Activated B cell treated with CpG ODN at 0.5 μM for 24 hours (primary cell): ENCODE data around the gene TNK1. TPM values are rescaled to one million over a fixed set of nuclear protein-coding genes. Genes with fewer than 3 reads are reported as not detected.

Experiments used
- ATAC-seq: fragments of 200-7000 bp; cut with Tn5 transposase; one replicate; pipeline ENCODE4 v1.10.0; 2021; ENCODE audit warnings: low read depth, mild to moderate bottlenecking, moderate library complexity
- CTCF ChIA-PET: fragments of 350-600 bp; sonication (Branson Sonifier 250); formaldehyde crosslinking; loops from one replicate; lab custom pipeline; 2021; ENCODE audit warnings: antibody characterized with exemption; lab: Charles Lee
- POLR2A ChIA-PET: fragments of 350-600 bp; sonication (Branson Sonifier 250); formaldehyde crosslinking; loops from one replicate; lab custom pipeline; 2021; ENCODE audit warnings: antibody characterized with exemption; lab: Charles Lee
- DNase-seq: peaks from one replicate; pipeline ENCODE4 v3.0.0; 2022
- H3K27ac Mint-ChIP-seq: one replicate; pipeline ENCODE4 v1.8.0; 2020; ENCODE audit warnings: mixed read lengths
- H3K27me3 Mint-ChIP-seq: one replicate; pipeline ENCODE4 v1.8.0; 2021; ENCODE audit warnings: mixed read lengths
- H3K36me3 Mint-ChIP-seq: one replicate; pipeline ENCODE4 v1.8.0; 2021; ENCODE audit warnings: low read depth, mixed read lengths
- H3K4me1 Mint-ChIP-seq: one replicate; pipeline ENCODE4 v1.8.0; 2021; ENCODE audit warnings: mixed read lengths
- H3K4me3 Mint-ChIP-seq: one replicate; pipeline ENCODE4 v1.8.0; 2020; ENCODE audit warnings: mild to moderate bottlenecking, mixed read lengths
- H3K9me3 Mint-ChIP-seq: one replicate; pipeline ENCODE4 v1.8.0; 2020; ENCODE audit warnings: mixed read lengths
- intact Hi-C: fragments of 100-400 bp; cut with micrococcal nuclease; formaldehyde crosslinking; loops from one replicate; pipeline ENCODE4 v1.15.1; 2024
- total RNA-seq: library from RNA; stranded (reverse); gene quantifications from 2 replicates; pipeline ENCODE4 v1.2.3, GENCODE V29; 2022
- TF ChIP-seq, protein P1 (sequence below): fragments of 200-600 bp; IDR thresholded peaks from one replicate; pipeline ENCODE4 v1.8.0; 2022; ENCODE audit warnings: antibody characterized with exemption, mild to moderate bottlenecking

TNK1 gene
- total RNA-seq, 1 donor from 2014 or later = 5.8 TPM

DNA sequence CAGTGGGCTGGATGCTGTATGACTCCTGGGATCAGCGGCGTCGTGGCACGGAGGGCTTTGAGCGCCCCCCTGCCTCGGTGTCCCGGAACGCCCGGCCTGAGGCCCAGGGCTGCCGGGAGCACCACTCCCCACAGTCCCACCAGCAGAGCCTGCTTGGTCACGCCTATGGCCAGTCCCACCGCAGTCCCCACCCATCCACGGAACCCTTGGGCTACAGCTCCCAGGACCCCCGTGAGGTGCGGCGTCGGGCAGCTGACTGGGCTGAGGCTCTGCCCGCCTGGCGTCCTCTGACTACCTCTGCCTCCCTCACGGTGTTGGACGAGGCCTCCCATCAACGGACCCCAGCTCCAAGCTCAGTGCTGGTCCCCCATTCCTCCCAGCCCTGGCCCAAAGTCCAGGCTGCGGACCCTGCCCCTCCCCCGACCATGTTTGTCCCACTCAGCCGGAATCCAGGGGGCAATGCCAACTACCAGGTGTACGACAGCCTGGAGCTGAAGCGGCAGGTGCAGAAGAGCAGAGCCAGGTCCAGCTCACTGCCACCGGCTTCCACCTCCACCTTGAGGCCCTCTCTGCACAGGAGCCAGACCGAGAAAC, 46.1 kb downstream of the TNK1 start:
- POLR2A ChIA-PET = interaction anchor here (0.5 kb wide), 1 partner anchor 139 kb away, joined by 4 read pairs; no protein-coding TSS in a partner anchor
- H3K4me1 Mint-ChIP-seq = no peaks in the 10 kb centered on the region

DNA sequence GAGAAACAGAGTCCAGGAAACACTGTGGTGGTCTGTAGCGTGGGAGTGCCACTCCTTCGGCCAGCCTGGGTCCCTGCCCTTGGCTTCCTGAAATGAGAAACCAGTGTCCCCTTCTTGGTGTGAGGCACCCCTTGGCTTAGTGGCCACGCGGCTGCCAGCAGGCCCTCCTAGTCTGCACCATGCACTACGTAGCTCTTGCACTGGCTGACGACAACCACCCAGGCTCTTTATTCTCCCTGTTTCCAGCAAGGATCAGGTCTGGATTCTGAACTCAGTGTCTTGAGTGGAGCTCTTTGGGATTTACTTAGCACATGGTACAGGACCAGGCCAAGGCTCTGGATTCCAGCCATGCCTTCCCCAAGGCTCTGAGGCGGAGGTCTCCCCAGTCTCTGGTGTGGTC, 46.7 kb downstream of the TNK1 start:
- Mint-ChIP-seq H3K27me3 (peaks cover 5% of the 10 kb centered on the region), H3K4me3 (no peak overlapping the region), H3K36me3 (no peaks in the 10 kb centered on the region), H3K27ac (no peak overlapping the region), H3K4me1 (no peaks in the 10 kb centered on the region), H3K9me3 (no peaks in the 10 kb centered on the region)
- TF ChIP-seq, protein P1, sequence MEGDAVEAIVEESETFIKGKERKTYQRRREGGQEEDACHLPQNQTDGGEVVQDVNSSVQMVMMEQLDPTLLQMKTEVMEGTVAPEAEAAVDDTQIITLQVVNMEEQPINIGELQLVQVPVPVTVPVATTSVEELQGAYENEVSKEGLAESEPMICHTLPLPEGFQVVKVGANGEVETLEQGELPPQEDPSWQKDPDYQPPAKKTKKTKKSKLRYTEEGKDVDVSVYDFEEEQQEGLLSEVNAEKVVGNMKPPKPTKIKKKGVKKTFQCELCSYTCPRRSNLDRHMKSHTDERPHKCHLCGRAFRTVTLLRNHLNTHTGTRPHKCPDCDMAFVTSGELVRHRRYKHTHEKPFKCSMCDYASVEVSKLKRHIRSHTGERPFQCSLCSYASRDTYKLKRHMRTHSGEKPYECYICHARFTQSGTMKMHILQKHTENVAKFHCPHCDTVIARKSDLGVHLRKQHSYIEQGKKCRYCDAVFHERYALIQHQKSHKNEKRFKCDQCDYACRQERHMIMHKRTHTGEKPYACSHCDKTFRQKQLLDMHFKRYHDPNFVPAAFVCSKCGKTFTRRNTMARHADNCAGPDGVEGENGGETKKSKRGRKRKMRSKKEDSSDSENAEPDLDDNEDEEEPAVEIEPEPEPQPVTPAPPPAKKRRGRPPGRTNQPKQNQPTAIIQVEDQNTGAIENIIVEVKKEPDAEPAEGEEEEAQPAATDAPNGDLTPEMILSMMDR = no peak
- ChIA-PET POLR2A (interaction anchor here (0.5 kb wide), 1 partner anchor 138 kb away, joined by 4 read pairs; no protein-coding TSS in a partner anchor), CTCF (no interaction called here)
- ATAC-seq (no peak), DNase-seq (no peak)
- intact Hi-C loops = no loop called here

More for the DNA sequence above, 46.1 kb downstream of the TNK1 start:
- no peak for DNase-seq
- no peak overlapping the region for H3K4me3 Mint-ChIP-seq
- TF ChIP-seq, protein P1 = no peak
- CTCF ChIA-PET = no interaction called here
- H3K27me3 Mint-ChIP-seq = peaks cover 5% of the 10 kb centered on the region
- no peaks in the 10 kb centered on the region for H3K9me3 Mint-ChIP-seq
- no peak for ATAC-seq
- intact Hi-C loops = no loop called here
- no peak overlapping the region for H3K27ac Mint-ChIP-seq
- no peaks in the 10 kb centered on the region for H3K36me3 Mint-ChIP-seq

DNA sequence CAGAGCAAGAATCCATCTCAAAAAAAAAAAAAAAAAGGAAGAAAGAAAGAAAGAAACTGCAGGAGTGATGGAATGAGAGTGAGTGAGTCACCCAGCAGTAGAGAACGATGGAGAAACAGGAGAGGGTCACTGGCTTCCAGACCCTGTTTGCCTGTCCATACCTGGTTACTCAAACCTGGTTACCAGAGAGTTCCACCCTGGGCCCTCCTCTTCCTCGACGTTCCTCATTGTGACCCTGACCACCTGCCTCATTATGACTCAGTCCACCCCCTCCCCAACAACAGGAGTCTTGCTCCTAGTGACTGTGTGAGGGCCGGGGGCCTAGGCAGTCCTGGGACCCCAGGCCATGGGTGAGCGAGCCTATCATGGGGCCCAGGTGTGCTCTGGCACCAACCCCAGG, 47.7 kb downstream of the TNK1 start, which contains the start of gene SPEM3:
TSS of gene SPEM3 (plus strand) at position 301 of the 400 bp plus-strand sequence. CDS start at position 347, 46 bp downstream.
- intact Hi-C loops = no loop called here
- no peaks in the 10 kb centered on the region for H3K9me3 Mint-ChIP-seq
- ChIA-PET POLR2A (interaction anchor here (0.6 kb wide), 1 partner anchor 378 kb away, joined by 9 read pairs; no protein-coding TSS in a partner anchor), CTCF (no interaction called here)
- TF ChIP-seq, protein P1 = no peak
- H3K36me3 Mint-ChIP-seq = no peaks in the 10 kb centered on the region
- H3K4me1 Mint-ChIP-seq = no peaks in the 10 kb centered on the region
- no peak within 1 kb of the TSS for H3K4me3 Mint-ChIP-seq
- H3K27ac Mint-ChIP-seq = no peak within 1 kb of the TSS
- DNase-seq (no peak), ATAC-seq (no peak)
- peaks cover 5% of the 10 kb centered on the region for H3K27me3 Mint-ChIP-seq

DNA sequence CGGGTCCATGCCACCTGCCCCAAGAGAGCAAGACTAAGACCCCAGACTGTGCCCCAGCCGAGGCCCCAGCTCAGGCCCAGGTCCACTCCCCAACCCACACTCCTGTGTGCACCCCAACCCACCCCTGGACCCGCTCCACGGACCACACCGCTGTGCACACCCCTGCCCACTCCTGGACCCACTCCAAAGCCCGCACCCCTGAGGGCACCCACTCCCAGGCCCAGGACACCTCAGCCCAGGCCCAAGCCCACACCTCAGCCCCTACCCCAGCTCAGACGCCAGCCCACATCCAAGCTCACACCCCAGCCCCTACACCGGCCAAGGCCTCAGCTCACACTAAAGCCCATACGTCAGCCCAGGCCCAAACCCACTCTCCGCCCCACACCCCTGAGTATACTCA, 48.8 kb downstream of the TNK1 start:
- H3K27ac Mint-ChIP-seq = no peak overlapping the region
- ChIA-PET CTCF (no interaction called here), POLR2A (no interaction called here)
- TF ChIP-seq, protein P1 = no peak
- no peaks in the 10 kb centered on the region for H3K36me3 Mint-ChIP-seq
- H3K4me3 Mint-ChIP-seq = no peak overlapping the region
- no peaks in the 10 kb centered on the region for H3K4me1 Mint-ChIP-seq
- no peaks in the 10 kb centered on the region for H3K9me3 Mint-ChIP-seq
- no peak for ATAC-seq
- no peak for DNase-seq
- intact Hi-C loops = no loop called here
- peaks cover 5% of the 10 kb centered on the region for H3K27me3 Mint-ChIP-seq

- TF ChIP-seq, protein P1 = no peak
- POLR2A ChIA-PET = no interaction called here
- peaks cover 11% of the 10 kb centered on the region for H3K4me1 Mint-ChIP-seq
- H3K27ac Mint-ChIP-seq = no peak overlapping the region
- no peak overlapping the region for H3K4me3 Mint-ChIP-seq
- H3K36me3 Mint-ChIP-seq = peaks cover 1% of the 10 kb centered on the region
- CTCF ChIA-PET = interaction anchor here (0.8 kb wide), 1 partner anchor 151 kb away, joined by 3 read pairs; no protein-coding TSS in a partner anchor
- no peaks in the 10 kb centered on the region for H3K9me3 Mint-ChIP-seq
- DNase-seq (no peak), ATAC-seq (no peak)
- H3K27me3 Mint-ChIP-seq = peaks cover under 1% of the 10 kb centered on the region
- intact Hi-C loops = no loop called here
Measured at GRCh38 chr17:7431231-7431630, 50.3 kb downstream of the TNK1 start.
